HG02938 (cell line): ENCODE data around the gene CNTNAP2.

Experiments
- ATAC-seq: cut with Tn5 transposase; IDR thresholded peaks from one replicate; pipeline ENCODE4 v1.9.1; 2021; ENCODE audit warnings: mild to moderate bottlenecking, moderate library complexity; ENCODE audit not compliant: unreplicated experiment

The CNTNAP2 gene

DNA sequence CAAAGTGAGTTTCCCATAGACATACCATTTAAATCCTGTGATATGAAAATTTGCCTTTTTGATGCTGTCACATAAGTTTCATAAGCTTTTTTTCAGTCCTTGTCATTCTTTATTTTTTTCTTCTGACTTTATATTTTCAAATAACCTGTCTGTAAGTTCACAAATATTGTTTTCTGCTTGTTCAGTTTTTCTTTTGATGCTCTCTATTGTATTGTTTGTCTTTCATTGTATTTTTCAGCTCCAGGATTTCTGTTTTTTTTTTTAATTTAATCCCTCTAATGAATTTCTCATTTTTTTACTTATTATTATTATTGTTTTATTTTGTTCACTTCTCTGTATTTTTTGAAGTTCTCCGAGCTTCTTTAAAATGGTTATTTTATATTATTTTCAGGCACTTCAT lies 623.4 kb downstream of the CNTNAP2 start:
- no peak for ATAC-seq

DNA sequence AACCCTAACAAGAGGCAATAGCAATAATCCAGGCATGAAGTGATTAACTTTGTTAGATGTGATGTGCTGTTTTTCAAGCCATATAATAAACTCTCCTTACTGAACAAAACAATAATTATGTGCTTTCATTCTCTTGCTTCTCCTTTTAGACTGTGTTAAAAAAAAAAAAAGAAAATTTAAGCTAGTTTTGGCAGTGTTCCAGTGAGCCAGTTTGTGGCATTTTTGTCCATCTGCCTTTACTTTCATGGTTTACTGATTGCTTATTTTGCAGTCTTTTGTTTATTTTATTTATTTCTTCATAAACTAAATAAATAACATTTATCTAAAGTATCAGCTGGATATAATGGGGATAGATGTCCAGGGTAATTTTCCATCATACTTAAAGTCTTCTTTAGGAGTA lies 625.3 kb downstream of the CNTNAP2 start:
- ATAC-seq: no peak

DNA sequence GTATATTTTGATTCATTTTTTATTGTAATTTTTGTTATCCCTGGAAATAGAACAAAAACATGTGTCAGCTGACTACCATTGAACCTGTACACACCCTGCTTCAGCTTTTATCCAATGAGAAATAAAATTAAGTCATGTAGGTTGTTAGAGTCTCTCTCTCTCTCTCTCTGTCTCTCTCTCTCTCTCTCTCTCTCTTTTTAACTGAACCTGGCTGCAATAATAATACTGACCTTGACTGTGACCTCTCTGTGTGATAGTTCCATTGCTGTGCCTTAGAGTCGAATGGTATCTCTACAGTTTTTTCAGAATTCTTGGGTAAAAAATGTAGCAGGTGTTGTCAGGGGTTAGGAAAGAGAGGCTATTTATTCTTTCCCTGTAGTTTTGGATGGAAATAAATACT lies 637.8 kb downstream of the CNTNAP2 start:
- ATAC-seq: no peak

GRCh38 chr7:146755585-146755984 lies 639.0 kb downstream of the CNTNAP2 start:
- no peak for ATAC-seq

GRCh38 chr7:146764458-146764857 lies 647.9 kb downstream of the CNTNAP2 start:
- ATAC-seq: no peak

- no peak for ATAC-seq
These were observed 652.4 kb downstream of the CNTNAP2 start for GRCh38 chr7:146768957-146769356.

DNA sequence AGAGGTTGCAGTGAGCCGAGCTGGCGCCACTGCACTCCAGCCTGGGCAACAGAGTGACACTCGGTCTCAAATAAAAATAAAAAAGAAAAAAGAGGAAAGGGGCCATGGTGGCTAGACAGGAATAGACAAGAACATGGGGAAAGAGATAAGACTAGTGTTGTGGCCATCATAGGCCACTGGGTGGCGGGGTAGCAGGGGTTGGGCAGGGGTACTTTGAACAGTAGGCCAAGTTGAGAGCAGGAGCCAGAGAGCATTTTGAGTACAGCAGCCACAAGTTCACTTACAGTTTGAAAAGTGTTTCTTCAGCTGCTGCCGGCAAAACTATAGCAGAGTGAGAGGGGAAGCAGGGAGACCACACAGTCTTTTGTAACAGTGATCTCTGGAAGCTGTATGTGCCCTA lies 656.0 kb downstream of the CNTNAP2 start:
- ATAC-seq: no peak

DNA sequence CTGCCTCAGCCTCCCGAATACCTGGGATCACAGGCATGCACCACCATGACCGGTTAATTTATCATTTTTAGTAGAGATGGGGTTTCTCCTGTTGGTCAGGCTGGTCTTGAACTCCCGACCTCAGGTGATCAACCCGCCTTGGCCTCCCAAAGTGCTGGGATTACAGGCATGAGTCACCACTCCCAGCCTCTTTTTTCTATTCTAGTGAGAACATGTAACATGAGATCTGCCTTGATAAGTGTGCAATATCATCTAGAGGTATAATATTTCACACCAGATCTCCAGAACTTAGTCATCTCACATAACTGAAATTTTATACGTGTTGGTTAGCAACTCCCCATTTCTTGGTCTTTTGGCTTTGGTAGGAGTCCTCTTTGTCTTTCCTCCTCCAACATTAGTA lies 656.9 kb downstream of the CNTNAP2 start:
- no peak for ATAC-seq

DNA sequence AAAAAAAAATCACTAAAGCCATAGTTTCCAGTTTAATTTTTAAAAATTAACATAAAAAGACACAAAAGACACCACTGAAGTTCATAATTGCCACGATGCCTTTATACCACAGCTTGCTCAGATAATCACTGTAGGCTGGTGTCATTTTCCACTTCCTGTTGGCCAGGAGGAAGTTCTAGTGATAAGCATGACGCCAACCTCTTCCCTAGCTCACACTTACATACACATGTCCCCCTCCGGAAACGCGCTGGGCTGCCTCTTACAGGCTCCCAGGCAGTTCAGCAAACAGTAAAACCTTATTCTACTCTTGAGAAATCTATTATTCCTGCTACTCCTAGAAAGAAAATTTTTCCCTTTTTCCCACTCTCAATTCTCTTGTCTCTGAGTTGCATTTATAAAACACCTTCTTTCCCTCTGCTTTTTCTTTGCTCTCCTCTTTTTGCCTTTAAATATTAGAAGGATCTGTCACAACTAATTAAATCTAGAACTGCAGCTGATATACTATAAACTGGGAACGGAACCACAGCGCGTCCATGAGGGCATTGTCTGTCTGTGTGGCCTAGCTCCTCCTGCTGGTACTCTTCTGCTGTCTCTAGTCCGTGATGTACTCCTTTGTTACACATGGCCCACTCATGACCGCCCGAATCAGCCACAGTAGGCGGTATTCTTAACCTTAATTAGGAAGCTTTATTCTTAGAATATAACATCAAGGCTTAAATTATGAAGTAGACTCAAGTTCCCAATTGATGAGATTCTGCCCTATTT lies 664.9 kb downstream of the CNTNAP2 start:
- no peak for ATAC-seq

- ATAC-seq: no peak
These were observed 670.7 kb downstream of the CNTNAP2 start for GRCh38 chr7:146787266-146787665.

DNA sequence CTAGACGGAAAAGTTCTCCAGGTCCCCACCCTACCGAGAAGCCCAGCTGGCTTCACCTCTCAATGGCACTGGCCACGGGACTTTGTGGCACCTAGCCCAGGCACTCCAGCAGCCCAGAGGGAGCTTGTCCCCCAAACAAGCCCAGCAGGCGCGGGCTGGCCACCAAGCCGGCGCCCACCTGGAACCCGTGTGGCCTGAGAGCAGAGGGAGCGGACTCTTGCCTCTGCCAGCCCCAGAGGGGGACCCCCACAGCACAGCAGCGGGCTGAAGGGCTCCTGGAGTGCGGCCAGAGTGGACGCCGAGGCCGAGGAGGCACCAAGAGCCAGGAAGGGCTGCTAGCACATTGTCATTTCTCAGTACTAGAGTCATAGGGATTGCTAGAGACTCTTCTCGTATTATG lies 671.4 kb downstream of the CNTNAP2 start:
- no peak for ATAC-seq

GRCh38 chr7:146791344-146792285 lies 675.0 kb downstream of the CNTNAP2 start:
- ATAC-seq: no peak

DNA sequence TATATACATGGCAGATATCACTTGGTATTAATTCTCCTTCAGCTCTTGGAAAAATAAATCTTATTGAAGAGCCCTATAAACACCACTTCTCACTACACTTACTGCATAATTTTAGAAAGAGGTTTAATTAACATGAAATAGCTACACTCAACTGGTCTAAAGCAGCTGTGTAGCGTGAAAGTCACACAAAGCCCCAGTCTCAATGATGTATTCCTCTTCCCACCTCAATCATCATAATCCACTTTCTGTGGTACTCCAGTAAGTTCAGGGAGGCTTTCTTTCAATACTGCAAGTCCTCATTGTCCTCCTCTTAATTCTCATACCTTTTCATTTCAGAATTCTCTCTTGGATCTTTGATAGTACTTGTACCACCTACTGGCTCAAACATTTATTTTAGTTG lies 688.0 kb downstream of the CNTNAP2 start:
- ATAC-seq: no peak

DNA sequence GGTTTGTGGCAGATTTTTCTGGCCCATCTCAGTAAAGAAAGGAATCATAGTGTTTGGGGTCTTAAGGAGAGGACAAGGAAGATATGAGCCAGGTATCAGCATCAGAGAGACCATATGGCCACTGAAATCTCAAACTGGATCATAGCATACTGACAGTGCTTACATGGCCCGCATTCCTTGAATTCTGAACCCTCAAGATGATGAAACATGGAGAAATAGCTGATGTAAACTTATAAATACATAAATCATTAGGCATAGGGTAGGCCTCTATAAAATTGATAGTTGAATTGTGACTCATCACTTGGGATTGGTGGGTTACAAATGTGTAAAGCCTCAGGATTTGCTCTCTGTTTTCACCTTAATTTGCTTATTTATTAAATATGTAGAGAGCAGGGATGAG lies 688.5 kb downstream of the CNTNAP2 start:
- ATAC-seq: no peak

DNA sequence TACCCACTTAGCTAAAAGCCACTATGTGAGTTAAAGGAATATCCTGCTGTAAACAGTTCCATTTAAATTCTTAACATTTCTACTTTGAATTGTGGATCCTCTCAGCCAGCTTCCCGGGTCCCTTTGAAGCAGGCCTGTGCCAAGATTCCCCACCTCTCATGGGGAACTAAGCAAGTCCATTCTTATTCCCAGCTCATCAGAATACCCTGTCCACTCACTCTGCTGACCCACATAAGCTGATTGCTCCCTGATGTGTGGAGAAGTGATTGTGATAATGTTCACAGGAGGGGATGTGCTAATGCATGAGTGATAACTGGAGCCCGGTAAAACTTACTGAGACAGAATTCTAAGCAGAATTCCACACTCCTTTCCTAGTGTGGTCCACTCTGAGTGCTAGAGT lies 709.7 kb downstream of the CNTNAP2 start:
- ATAC-seq: no peak

- no peak for ATAC-seq
These were observed 714.1 kb downstream of the CNTNAP2 start for GRCh38 chr7:146830686-146831085.

GRCh38 chr7:146831875-146832274 lies 715.3 kb downstream of the CNTNAP2 start:
- no peak for ATAC-seq

- ATAC-seq: no peak
These were observed 727.8 kb downstream of the CNTNAP2 start for GRCh38 chr7:146844405-146844804.

DNA sequence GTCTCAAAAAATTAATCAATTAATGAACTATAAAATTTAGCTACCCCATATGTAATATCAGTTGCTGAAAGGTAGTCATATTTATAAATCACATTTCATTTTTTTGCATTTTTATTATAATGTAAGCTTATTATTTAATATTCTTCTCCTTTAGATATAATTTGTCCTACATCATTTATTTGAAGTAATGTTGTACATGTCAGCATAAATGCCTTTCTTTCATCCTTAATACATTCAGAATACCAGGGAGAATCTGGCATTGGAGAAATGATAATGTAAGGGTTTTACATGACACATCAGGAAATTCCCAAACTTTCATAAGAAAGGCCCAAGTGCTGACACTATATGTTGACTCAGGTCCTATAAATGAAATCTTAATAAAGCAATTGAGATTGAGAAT lies 742.1 kb downstream of the CNTNAP2 start:
- ATAC-seq: no peak

- no peak for ATAC-seq
These were observed 745.1 kb downstream of the CNTNAP2 start for GRCh38 chr7:146861701-146862100.

DNA sequence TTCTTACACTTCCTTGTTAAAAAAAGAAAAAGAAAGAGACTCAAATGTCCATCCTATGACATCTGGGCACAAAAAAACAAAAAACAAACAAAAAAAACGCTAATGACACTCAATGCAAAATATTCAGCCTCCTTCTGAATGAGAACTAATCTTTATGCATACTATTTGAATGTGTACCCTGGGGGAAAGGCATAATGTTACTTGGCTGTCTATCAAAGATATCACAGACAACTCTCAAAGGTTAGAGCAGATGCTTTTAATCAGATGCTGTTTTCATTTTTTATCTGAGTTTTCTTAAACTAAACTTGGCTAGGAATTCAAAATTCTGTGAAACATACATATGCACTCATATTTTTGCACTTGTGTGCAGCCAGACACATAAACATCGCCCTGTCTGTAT lies 745.8 kb downstream of the CNTNAP2 start:
- no peak for ATAC-seq

DNA sequence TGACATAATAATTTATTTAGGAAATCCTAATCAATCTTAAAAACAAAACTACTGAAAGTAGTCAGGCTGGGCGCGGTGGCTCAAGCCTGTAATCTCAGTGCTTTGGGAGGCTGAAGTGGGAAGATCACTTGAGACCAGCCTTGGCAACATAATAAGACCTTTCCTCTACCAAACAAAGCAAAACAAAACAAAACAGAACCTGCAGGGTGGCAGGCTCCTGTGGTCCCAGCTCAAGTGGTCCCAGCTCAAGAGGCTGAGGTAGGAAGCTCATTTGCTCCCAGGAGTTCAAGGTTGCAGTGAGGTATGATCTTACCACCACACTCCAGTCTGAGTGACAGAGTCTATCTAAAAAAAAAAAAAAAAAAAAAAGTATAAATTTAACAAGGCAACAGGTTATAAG lies 748.0 kb downstream of the CNTNAP2 start:
- no peak for ATAC-seq
